Transverse colon (tissue), 4 donors: ENCODE measurements around the gene ARIH1.
"Not testable (repeated sequence)": the region's sequence is repeated elsewhere in the genome, so short reads cannot be mapped to it uniquely, and the experiment has no call there.

Source experiments
- EP300 ChIP-seq: sonication (generic); formaldehyde crosslinking; IDR thresholded peaks from one replicate; pipeline ENCODE4 v1.6.1; 2017; ENCODE audit warnings: antibody characterized with exemption, low read depth
- POLR2AphosphoS5 ChIP-seq, 3 donors: sonication (generic); formaldehyde crosslinking; IDR thresholded peaks; one replicate each; pipeline ENCODE4 v1.6.1; 2016; ENCODE audit warnings: antibody characterized with exemption in 3 of 3
- TF ChIP-seq, protein P1 (sequence below), 5 experiments: fragments of 200-600 bp in 3 of 5; fragments of 450-650 bp in 2 of 5; sonication (generic) in 3 of 5; IDR thresholded peaks; 1 replicate in 2 of 5; 2 replicates in 3 of 5; pipeline ENCODE4 v1.5.1; 2016 to 2017; ENCODE audit warnings: antibody characterized with exemption in 5 of 5, inconsistent platforms in 3 of 5, mild to moderate bottlenecking in 2 of 5, moderate library complexity in 1 of 5

GRCh38 chr15:72648631-72649253 is 174.6 kb downstream of the ARIH1 start:
- not testable (repeated sequence) for TF ChIP-seq POLR2AphosphoS5 (IDR thresholded peaks at IDR 0.05); EP300
- TF ChIP-seq, protein P1, sequence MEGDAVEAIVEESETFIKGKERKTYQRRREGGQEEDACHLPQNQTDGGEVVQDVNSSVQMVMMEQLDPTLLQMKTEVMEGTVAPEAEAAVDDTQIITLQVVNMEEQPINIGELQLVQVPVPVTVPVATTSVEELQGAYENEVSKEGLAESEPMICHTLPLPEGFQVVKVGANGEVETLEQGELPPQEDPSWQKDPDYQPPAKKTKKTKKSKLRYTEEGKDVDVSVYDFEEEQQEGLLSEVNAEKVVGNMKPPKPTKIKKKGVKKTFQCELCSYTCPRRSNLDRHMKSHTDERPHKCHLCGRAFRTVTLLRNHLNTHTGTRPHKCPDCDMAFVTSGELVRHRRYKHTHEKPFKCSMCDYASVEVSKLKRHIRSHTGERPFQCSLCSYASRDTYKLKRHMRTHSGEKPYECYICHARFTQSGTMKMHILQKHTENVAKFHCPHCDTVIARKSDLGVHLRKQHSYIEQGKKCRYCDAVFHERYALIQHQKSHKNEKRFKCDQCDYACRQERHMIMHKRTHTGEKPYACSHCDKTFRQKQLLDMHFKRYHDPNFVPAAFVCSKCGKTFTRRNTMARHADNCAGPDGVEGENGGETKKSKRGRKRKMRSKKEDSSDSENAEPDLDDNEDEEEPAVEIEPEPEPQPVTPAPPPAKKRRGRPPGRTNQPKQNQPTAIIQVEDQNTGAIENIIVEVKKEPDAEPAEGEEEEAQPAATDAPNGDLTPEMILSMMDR (IDR thresholded peaks at IDR 0.05): not testable (repeated sequence)
